ENCODE data around the gene CASK.

CASK gene

GRCh38 chrX:41846714-41847113 lies 76.6 kb downstream of the CASK start:
- Mint-ChIP-seq H3K4me1 (ENCODE audit: low read depth in 2 of 2) (no peaks in the 10 kb centered on the region), H3K9me3 (peaks cover 5 to 10% of the 10 kb centered on the region in 2 donors), H3K27ac (no peak overlapping the region), H3K4me3 (no peak overlapping the region), H3K27me3 (no peaks in the 10 kb centered on the region), H3K36me3 (ENCODE audit: insufficient read depth) (peaks cover 7% of the 10 kb centered on the region)
- DNase-seq = no peak
- no peak for ATAC-seq (replicated peaks)

GRCh38 chrX:41837270-41837944 lies 85.9 kb downstream of the CASK start:
- no peaks in the 10 kb centered on the region for H3K9me3 Mint-ChIP-seq
- H3K27me3 Mint-ChIP-seq = no peaks in the 10 kb centered on the region
- H3K4me1 Mint-ChIP-seq (ENCODE audit: low read depth in 2 of 2) = peaks cover 9 to 23% of the 10 kb centered on the region in 2 donors
- ATAC-seq (replicated peaks) (peak; percentile 40), DNase-seq (no peak)
- H3K36me3 Mint-ChIP-seq (ENCODE audit: insufficient read depth) = peaks cover 2% of the 10 kb centered on the region
- peak overlapping the region; percentile 2 to 9 for H3K4me3 Mint-ChIP-seq
- H3K27ac Mint-ChIP-seq = peak overlapping the region in 1 of 2 donors; percentile 66

GRCh38 chrX:41828826-41829225 lies 94.5 kb downstream of the CASK start:
- Mint-ChIP-seq H3K36me3 (ENCODE audit: insufficient read depth) (peaks cover 3% of the 10 kb centered on the region), H3K27ac (no peak overlapping the region), H3K4me1 (ENCODE audit: low read depth in 2 of 2) (peaks cover 8 to 32% of the 10 kb centered on the region in 2 donors), H3K27me3 (no peaks in the 10 kb centered on the region), H3K4me3 (no peak overlapping the region), H3K9me3 (no peaks in the 10 kb centered on the region)
- DNase-seq (no peak), ATAC-seq (replicated peaks) (no peak)

DNA sequence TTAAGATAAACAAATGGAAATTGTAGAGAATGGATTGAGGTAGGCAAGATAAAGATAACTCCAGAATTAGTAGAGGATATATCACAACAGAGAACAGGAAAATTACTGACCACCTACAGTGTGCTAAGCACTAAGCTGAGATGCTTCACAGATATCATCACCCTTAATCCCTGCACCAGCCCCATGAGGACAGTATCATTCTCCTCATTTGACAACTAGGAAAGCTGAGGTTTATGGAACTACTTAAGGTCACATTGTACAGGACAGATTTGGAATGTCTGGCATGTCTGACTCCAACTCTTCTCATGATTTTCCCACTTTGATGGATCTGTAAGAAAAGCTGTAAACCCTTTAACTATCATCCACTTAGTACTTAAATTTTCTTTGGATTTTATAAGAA lies 95.5 kb downstream of the CASK start:
- Mint-ChIP-seq H3K9me3 (no peaks in the 10 kb centered on the region), H3K27me3 (no peaks in the 10 kb centered on the region), H3K4me3 (no peak overlapping the region), H3K4me1 (ENCODE audit: low read depth in 2 of 2) (peaks cover 9 to 34% of the 10 kb centered on the region in 2 donors), H3K27ac (no peak overlapping the region), H3K36me3 (ENCODE audit: insufficient read depth) (peaks cover 3% of the 10 kb centered on the region)
- ATAC-seq (replicated peaks) (no peak), DNase-seq (no peak)

DNA sequence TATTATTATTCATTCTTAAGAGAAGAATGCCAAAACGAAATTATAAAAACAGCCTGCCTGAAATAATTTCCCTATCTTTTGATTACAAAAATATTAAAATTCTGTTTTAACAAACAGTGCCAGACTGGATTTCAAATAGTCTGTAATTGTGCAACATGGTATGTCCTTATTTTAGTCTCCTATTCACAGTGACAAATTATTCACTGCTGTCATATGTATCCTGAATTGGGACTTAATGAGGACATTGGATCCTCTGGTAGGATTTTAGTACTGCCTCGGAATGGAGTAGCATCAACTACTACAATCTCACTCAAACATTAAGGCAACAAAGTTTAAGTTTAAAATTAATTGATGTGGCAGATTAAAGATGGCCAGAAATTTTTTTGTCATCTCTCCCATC lies 97.6 kb downstream of the CASK start:
- H3K4me1 Mint-ChIP-seq (ENCODE audit: low read depth in 2 of 2) = peaks cover 12 to 27% of the 10 kb centered on the region in 2 donors
- H3K4me3 Mint-ChIP-seq = no peak overlapping the region
- no peaks in the 10 kb centered on the region for H3K27me3 Mint-ChIP-seq
- H3K36me3 Mint-ChIP-seq (ENCODE audit: insufficient read depth) = no peaks in the 10 kb centered on the region
- DNase-seq (no peak), ATAC-seq (replicated peaks) (no peak)
- no peak overlapping the region for H3K27ac Mint-ChIP-seq
- no peaks in the 10 kb centered on the region for H3K9me3 Mint-ChIP-seq

GRCh38 chrX:41824551-41824950 lies 98.8 kb downstream of the CASK start:
- Mint-ChIP-seq H3K36me3 (ENCODE audit: insufficient read depth) (no peaks in the 10 kb centered on the region), H3K27ac (no peak overlapping the region), H3K4me3 (no peak overlapping the region), H3K9me3 (no peaks in the 10 kb centered on the region), H3K27me3 (no peaks in the 10 kb centered on the region), H3K4me1 (ENCODE audit: low read depth in 2 of 2) (peaks cover 12 to 27% of the 10 kb centered on the region in 2 donors)
- ATAC-seq (replicated peaks) (no peak), DNase-seq (no peak)

DNA sequence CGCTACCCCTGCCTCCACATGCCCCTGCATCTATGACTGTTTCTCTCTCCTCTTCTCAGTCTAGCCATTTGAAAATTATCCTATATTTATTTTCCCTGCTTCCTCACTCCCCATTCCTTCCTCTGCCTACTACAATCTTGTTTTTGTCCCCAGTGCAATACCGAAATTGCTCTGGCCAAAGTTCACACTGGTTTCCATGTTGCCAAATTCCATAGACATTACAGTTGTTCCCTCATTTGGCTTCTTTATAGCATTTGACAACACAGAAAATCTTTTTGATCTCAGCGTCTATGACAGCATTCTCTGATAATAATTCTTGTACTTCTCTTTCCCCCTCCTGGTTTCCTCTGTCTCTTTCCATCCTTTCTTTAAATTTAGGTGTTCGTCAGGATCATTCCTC lies 100.0 kb downstream of the CASK start:
- Mint-ChIP-seq H3K9me3 (no peaks in the 10 kb centered on the region), H3K27me3 (no peaks in the 10 kb centered on the region), H3K27ac (no peak overlapping the region), H3K36me3 (ENCODE audit: insufficient read depth) (no peaks in the 10 kb centered on the region), H3K4me3 (no peak overlapping the region), H3K4me1 (ENCODE audit: low read depth in 2 of 2) (peaks cover 10 to 19% of the 10 kb centered on the region in 2 donors)
- ATAC-seq (replicated peaks) (no peak), DNase-seq (no peak)

DNA sequence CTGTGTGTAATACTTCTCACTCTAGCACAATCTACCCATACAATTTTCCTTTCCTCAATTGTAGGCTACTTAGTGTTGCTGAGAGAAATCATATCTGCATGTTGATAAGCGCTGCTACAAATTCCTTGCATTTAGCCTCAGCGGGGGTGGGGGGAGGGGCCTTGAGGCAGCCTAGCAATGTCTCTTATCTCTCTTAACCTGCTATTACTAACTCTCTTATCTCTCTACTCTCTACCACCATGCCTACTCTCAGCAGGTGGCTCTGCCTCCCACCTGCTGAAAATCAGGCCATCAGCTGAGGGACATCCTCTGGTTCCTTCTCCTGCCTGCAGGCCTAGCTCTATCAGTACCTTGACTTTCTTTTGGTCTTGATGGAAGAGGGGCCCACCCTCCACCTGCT lies 100.5 kb downstream of the CASK start:
- peaks cover 10 to 19% of the 10 kb centered on the region in 2 donors for H3K4me1 Mint-ChIP-seq (ENCODE audit: low read depth in 2 of 2)
- DNase-seq (no peak), ATAC-seq (replicated peaks) (no peak)
- H3K9me3 Mint-ChIP-seq = no peaks in the 10 kb centered on the region
- H3K27me3 Mint-ChIP-seq = no peaks in the 10 kb centered on the region
- no peak overlapping the region for H3K27ac Mint-ChIP-seq
- no peak overlapping the region for H3K4me3 Mint-ChIP-seq
- H3K36me3 Mint-ChIP-seq (ENCODE audit: insufficient read depth) = no peaks in the 10 kb centered on the region

DNA sequence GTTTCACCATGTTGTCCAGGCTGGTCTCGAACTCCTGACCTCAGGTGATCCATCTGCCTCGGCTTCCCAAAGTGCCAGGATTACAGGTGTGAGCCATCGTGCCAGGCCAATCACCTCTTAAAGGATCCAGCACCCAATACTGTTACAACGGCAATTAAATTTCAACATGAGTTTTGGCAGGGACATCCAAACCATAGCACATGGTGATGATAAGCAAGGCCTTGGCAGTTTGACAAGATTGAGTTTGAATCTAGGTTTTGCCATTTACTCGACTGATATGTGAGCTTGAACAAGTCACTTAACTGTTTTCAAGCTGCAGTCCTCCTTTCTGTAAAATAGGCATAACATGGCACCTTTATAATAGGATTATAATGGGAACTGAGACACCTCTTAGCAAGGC lies 115.3 kb downstream of the CASK start:
- DNase-seq (no peak), ATAC-seq (replicated peaks) (no peak)
- Mint-ChIP-seq H3K27me3 (no peaks in the 10 kb centered on the region), H3K4me3 (no peak overlapping the region), H3K27ac (no peak overlapping the region), H3K9me3 (no peaks in the 10 kb centered on the region), H3K4me1 (ENCODE audit: low read depth in 2 of 2) (peaks cover 10 to 11% of the 10 kb centered on the region in 2 donors), H3K36me3 (ENCODE audit: insufficient read depth) (no peaks in the 10 kb centered on the region)

- Mint-ChIP-seq H3K27ac (no peak overlapping the region), H3K9me3 (no peaks in the 10 kb centered on the region), H3K27me3 (no peaks in the 10 kb centered on the region), H3K4me1 (ENCODE audit: low read depth in 2 of 2) (peaks cover 16 to 20% of the 10 kb centered on the region in 2 donors), H3K4me3 (no peak overlapping the region), H3K36me3 (ENCODE audit: insufficient read depth) (peaks cover 2% of the 10 kb centered on the region)
- ATAC-seq (replicated peaks) = no peak
- DNase-seq = no peak
Observed at GRCh38 chrX:41802958-41803357, 120.4 kb downstream of the CASK start.

DNA sequence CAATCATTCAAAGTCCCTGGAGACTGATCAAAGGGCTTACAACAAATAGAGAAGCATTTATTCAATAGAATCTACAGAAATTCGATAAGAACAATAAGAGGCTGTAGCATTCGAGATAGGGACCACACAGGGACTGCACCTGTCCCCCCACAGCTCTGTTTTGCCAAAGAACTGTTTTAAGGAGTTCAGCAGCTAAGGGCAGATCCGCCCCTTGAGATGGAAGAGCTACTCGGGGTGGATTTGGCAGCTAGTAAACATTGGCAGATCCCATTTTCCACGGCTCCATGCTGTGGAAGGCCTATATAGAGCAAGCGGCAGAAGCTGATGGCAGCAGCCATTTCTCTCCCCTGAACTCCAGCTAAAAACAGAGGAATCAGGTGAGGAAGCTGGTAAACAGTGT lies 123.7 kb downstream of the CASK start:
- H3K9me3 Mint-ChIP-seq = no peaks in the 10 kb centered on the region
- DNase-seq (no peak), ATAC-seq (replicated peaks) (no peak)
- H3K4me3 Mint-ChIP-seq = peak overlapping the region; percentile 6 to 15
- H3K27ac Mint-ChIP-seq = peak overlapping the region; percentile 19 to 23
- no peaks in the 10 kb centered on the region for H3K27me3 Mint-ChIP-seq
- peaks cover 20 to 26% of the 10 kb centered on the region in 2 donors for H3K4me1 Mint-ChIP-seq (ENCODE audit: low read depth in 2 of 2)
- peaks cover 2% of the 10 kb centered on the region for H3K36me3 Mint-ChIP-seq (ENCODE audit: insufficient read depth)

- Mint-ChIP-seq H3K9me3 (no peaks in the 10 kb centered on the region), H3K27ac (peak overlapping the region in 1 of 2 donors; percentile 22), H3K4me1 (ENCODE audit: low read depth in 2 of 2) (peaks cover 17 to 18% of the 10 kb centered on the region in 2 donors), H3K36me3 (ENCODE audit: insufficient read depth) (no peaks in the 10 kb centered on the region), H3K4me3 (no peak overlapping the region), H3K27me3 (no peaks in the 10 kb centered on the region)
- no peak for DNase-seq
- ATAC-seq (replicated peaks) = peak; percentile 65
Observed at GRCh38 chrX:41796577-41796976, 126.8 kb downstream of the CASK start.

GRCh38 chrX:41796046-41796445 lies 127.3 kb downstream of the CASK start:
- Mint-ChIP-seq H3K4me3 (no peak overlapping the region), H3K27ac (no peak overlapping the region), H3K4me1 (ENCODE audit: low read depth in 2 of 2) (peaks cover 14 to 18% of the 10 kb centered on the region in 2 donors), H3K27me3 (no peaks in the 10 kb centered on the region), H3K9me3 (no peaks in the 10 kb centered on the region), H3K36me3 (ENCODE audit: insufficient read depth) (no peaks in the 10 kb centered on the region)
- DNase-seq (no peak), ATAC-seq (replicated peaks) (no peak)

GRCh38 chrX:41789374-41789773 lies 134.0 kb downstream of the CASK start:
- Mint-ChIP-seq H3K4me1 (ENCODE audit: low read depth in 2 of 2) (peaks cover 10 to 18% of the 10 kb centered on the region in 2 donors), H3K36me3 (ENCODE audit: insufficient read depth) (peaks cover 3% of the 10 kb centered on the region), H3K27me3 (no peaks in the 10 kb centered on the region), H3K4me3 (peak overlapping the region in 1 of 2 donors; percentile 33), H3K27ac (peak overlapping the region; percentile 38 to 80), H3K9me3 (no peaks in the 10 kb centered on the region)
- ATAC-seq (replicated peaks) (no peak), DNase-seq (no peak)

All from effector memory CD8-positive, alpha-beta T cell (primary cell).